H1 (cell line): Measurements from ENCODE around the gene REELD1. TPM values are rescaled to one million over a fixed set of nuclear protein-coding genes. Genes with fewer than 3 reads are reported as not detected.

Experiments
- CTCF ChIA-PET: fragments of 300-600 bp; sonication (Branson Sonifier 250); formaldehyde crosslinking; loops from one replicate; lab custom pipeline; 2021; ENCODE audit not compliant: partially characterized antibody; lab: Charles Lee
- POLR2A ChIA-PET: fragments of 300-600 bp; sonication (Branson Sonifier 250); formaldehyde crosslinking; loops from one replicate; lab custom pipeline; 2021; ENCODE audit warnings: inconsistent platforms; ENCODE audit not compliant: partially characterized antibody; lab: Charles Lee
- DNase-seq, 2 experiments: peaks; one replicate each; pipeline versions ENCODE4 v3.0.0 to v3.0.0-alpha.2; 2010 to 2022; ENCODE audit warnings: low spot score in 2 of 2, low read depth in 1 of 2, mixed read lengths in 1 of 2
- FAIRE-seq: peaks from 2 replicates; lab custom pipeline; 2011; peaks lifted over from hg19 to GRCh38; lab: Jason Lieb, UNC
- H2AFZ ChIP-seq: 2 replicates; pipeline ENCODE4 v1.8.1; 2012; ENCODE audit warnings: low read length, inconsistent platforms
- H2AK5ac ChIP-seq: 2 replicates; pipeline ENCODE4 v1.6.1; 2013; ENCODE audit warnings: low read depth, low read length
- H2BK120ac ChIP-seq: replicated peaks from 2 replicates; pipeline ENCODE3; 2013; ENCODE audit warnings: low read depth, low read length, inconsistent platforms
- H2BK12ac ChIP-seq: 2 replicates; pipeline ENCODE4 v1.6.1; 2013; ENCODE audit warnings: low read depth, low read length
- H2BK15ac ChIP-seq: 2 replicates; pipeline ENCODE4 v1.6.1; 2013; ENCODE audit warnings: low read length
- H2BK20ac ChIP-seq: 2 replicates; pipeline ENCODE4 v1.6.1; 2013; ENCODE audit warnings: low read length
- H2BK5ac ChIP-seq: 2 replicates; pipeline ENCODE4 v1.6.1; 2013; ENCODE audit warnings: low read depth, low read length
- H3K14ac ChIP-seq: 2 replicates; pipeline ENCODE4 v1.6.1; 2013; ENCODE audit warnings: inconsistent platforms; ENCODE audit not compliant: insufficient read length
- H3K18ac ChIP-seq: 2 replicates; pipeline ENCODE4 v1.6.1; 2013; ENCODE audit warnings: low read length; ENCODE audit errors: extremely low read depth
- H3K23ac ChIP-seq: 2 replicates; pipeline ENCODE4 v1.6.1; 2013; ENCODE audit warnings: inconsistent platforms; ENCODE audit not compliant: insufficient read length
- H3K23me2 ChIP-seq: 2 replicates; pipeline ENCODE4 v1.6.1; 2013; ENCODE audit warnings: low read depth, low read length
- H3K27ac ChIP-seq: 2 replicates; pipeline ENCODE4 v1.6.1; 2011; ENCODE audit warnings: low read depth, low read length, inconsistent platforms
- H3K27me3 ChIP-seq, 4 experiments: replicated peaks in 1 of 4; 1 replicate in 1 of 4; 2 replicates in 3 of 4; pipeline versions ENCODE4 v1.6.1 to v1.8.1; 2011 to 2013; ENCODE audit warnings: low read length in 3 of 4, mild to moderate bottlenecking in 3 of 4, inconsistent platforms in 2 of 4, mixed read lengths in 2 of 4, moderate library complexity in 1 of 4; ENCODE audit not compliant: control insufficient read depth in 3 of 4, insufficient read depth in 3 of 4; ENCODE audit errors: extremely low read depth in 1 of 4
- H3K36me3 ChIP-seq, 4 experiments: 2 replicates each; pipeline versions ENCODE4 v1.6.1 to v1.8.1; 2011 to 2013; ENCODE audit warnings: mild to moderate bottlenecking in 4 of 4, low read length in 3 of 4, moderate library complexity in 2 of 4, control low read depth in 1 of 4, inconsistent platforms in 1 of 4; ENCODE audit not compliant: insufficient read depth in 4 of 4, control insufficient read depth in 2 of 4
- H3K4ac ChIP-seq: replicated peaks from 2 replicates; pipeline ENCODE3; 2013; ENCODE audit warnings: low read length, low read depth, mixed read lengths, inconsistent platforms; ENCODE audit not compliant: insufficient read length
- H3K4me1 ChIP-seq, 4 experiments: replicated peaks in 1 of 4; 1 replicate in 1 of 4; 2 replicates in 3 of 4; pipeline versions ENCODE4 v1.6.1 to v1.8.1; 2011 to 2013; ENCODE audit warnings: low read length in 3 of 4, inconsistent platforms in 2 of 4, mixed read lengths in 1 of 4; ENCODE audit not compliant: insufficient read depth in 4 of 4, control insufficient read depth in 3 of 4
- H3K4me2 ChIP-seq, 2 experiments: 2 replicates each; pipeline versions ENCODE4 v1.6.1 to v1.8.1; 2011 to 2013; ENCODE audit warnings: low read depth in 2 of 2, low read length in 2 of 2, control low read depth in 1 of 2, inconsistent platforms in 1 of 2, mild to moderate bottlenecking in 1 of 2; ENCODE audit not compliant: insufficient read depth in 1 of 2
- H3K4me3 ChIP-seq, 4 experiments: fragments of 200-600, 300-600 bp in 1 of 4; sonication (generic), shearing (Covaris generic), sonication (Bioruptor Twin) in 1 of 4; 2 replicates each; pipeline versions ENCODE4 v1.5.1 to v1.8.1; 2011 to 2016; ENCODE audit warnings: low read length in 4 of 4, low read depth in 3 of 4, control low read depth in 2 of 4, inconsistent platforms in 2 of 4, mild to moderate bottlenecking in 2 of 4, mixed read lengths in 1 of 4, moderate library complexity in 1 of 4; ENCODE audit not compliant: insufficient read depth in 2 of 4; ENCODE audit errors: extremely low read depth in 1 of 4
- H3K56ac ChIP-seq: replicated peaks from 2 replicates; pipeline ENCODE3; 2013; ENCODE audit warnings: low read depth, mild to moderate bottlenecking, mixed read lengths, low read length, inconsistent platforms; ENCODE audit not compliant: insufficient read length
- H3K79me1 ChIP-seq: 2 replicates; pipeline ENCODE4 v1.6.1; 2013; ENCODE audit warnings: low read depth, low read length, control low read depth
- H3K79me2 ChIP-seq, 2 experiments: 2 replicates each; pipeline versions ENCODE4 v1.6.1 to v1.8.1; 2012 to 2013; ENCODE audit warnings: low read length in 2 of 2, mild to moderate bottlenecking in 2 of 2, inconsistent platforms in 1 of 2; ENCODE audit not compliant: insufficient read depth in 2 of 2, control insufficient read depth in 1 of 2
- H3K9ac ChIP-seq, 4 experiments: replicated peaks in 1 of 4; 1 replicate in 1 of 4; 2 replicates in 3 of 4; pipeline versions ENCODE4 v1.6.1 to v1.8.1; 2011 to 2013; ENCODE audit warnings: low read depth in 3 of 4, low read length in 3 of 4, control low read depth in 2 of 4, mild to moderate bottlenecking in 2 of 4, moderate library complexity in 2 of 4, inconsistent platforms in 1 of 4; ENCODE audit errors: extremely low read depth in 1 of 4
- H3K9me3 ChIP-seq, 2 experiments: 2 replicates each; pipeline versions ENCODE4 v1.6.1 to v1.8.1; 2012 to 2013; ENCODE audit warnings: mild to moderate bottlenecking in 2 of 2, moderate library complexity in 2 of 2, control low read depth in 1 of 2, inconsistent platforms in 1 of 2, low read depth in 1 of 2, low read length in 1 of 2, mixed read lengths in 1 of 2; ENCODE audit not compliant: insufficient read depth in 2 of 2
- H4K20me1 ChIP-seq, 2 experiments: replicated peaks in 1 of 2; 2 replicates each; pipeline versions ENCODE3 to v1.8.1; 2011 to 2013; ENCODE audit warnings: inconsistent platforms in 2 of 2, low read length in 2 of 2, mild to moderate bottlenecking in 1 of 2; ENCODE audit not compliant: insufficient read depth in 2 of 2, control insufficient read depth in 1 of 2
- H4K5ac ChIP-seq: 2 replicates; pipeline ENCODE4 v1.6.1; 2013; ENCODE audit warnings: low read length, low read depth, mixed read lengths, inconsistent platforms; ENCODE audit not compliant: insufficient read length
- H4K8ac ChIP-seq: 2 replicates; pipeline ENCODE4 v1.8.0; 2013; ENCODE audit warnings: mild to moderate bottlenecking, moderate library complexity, low read length, inconsistent platforms; ENCODE audit not compliant: insufficient read depth; ENCODE audit errors: extremely low read depth
- H4K91ac ChIP-seq: replicated peaks from 2 replicates; pipeline ENCODE3; 2013; ENCODE audit warnings: low read length, mixed read lengths, inconsistent platforms; ENCODE audit not compliant: insufficient read length
- BACH1 ChIP-seq: IDR thresholded peaks from 2 replicates; pipeline ENCODE4 v1.6.1; 2012; ENCODE audit warnings: low read length, improper control_type of control experiment
- CEBPB ChIP-seq: IDR thresholded peaks from 2 replicates; pipeline ENCODE4 v1.6.1; 2012; ENCODE audit warnings: low read depth, low read length
- KDM5A ChIP-seq: fragments of 200-600 bp; IDR thresholded peaks from 2 replicates; pipeline ENCODE4 v1.7.1; 2012; ENCODE audit warnings: mild to moderate bottlenecking, low read length, inconsistent platforms, mixed read lengths
- SP4 ChIP-seq: IDR thresholded peaks from 2 replicates; pipeline ENCODE4 v1.6.1; 2012; ENCODE audit warnings: low read length, inconsistent platforms
- SUZ12 ChIP-seq: fragments of 200-600 bp; sonication (generic); IDR thresholded peaks from 2 replicates; pipeline ENCODE4 v1.6.1; 2012; ENCODE audit warnings: mild to moderate bottlenecking, inconsistent platforms, low read length, moderate library complexity, mixed read lengths
- TAF1 ChIP-seq: IDR thresholded peaks from 2 replicates; pipeline ENCODE4 v1.6.1; 2011; ENCODE audit warnings: mild to moderate bottlenecking, low read depth, low read length
- TAF7 ChIP-seq: optimal IDR thresholded peaks from 2 replicates; pipeline ENCODE3; 2011; ENCODE audit warnings: low read depth, mild to moderate bottlenecking, inconsistent platforms, low read length, moderate library complexity, borderline replicate concordance
- USF2 ChIP-seq: IDR thresholded peaks from 2 replicates; pipeline ENCODE4 v1.6.1; 2011; ENCODE audit warnings: low read length, improper control_type of control experiment
- WGBS, 2 experiments: shearing (Covaris generic) in 1 of 2; methylation state at CpG; one replicate each; pipeline versions ENCODE4 v1.1.6 to v1.1.7; 2013 to 2015; ENCODE audit warnings: low lambda C conversion rate in 2 of 2, mixed read lengths in 2 of 2, inconsistent platforms in 1 of 2, low coverage in 1 of 2, missing lambda C conversion rate in 1 of 2; ENCODE audit not compliant: insufficient replicate concordance in 2 of 2, insufficient coverage in 1 of 2, insufficient read length in 1 of 2; ENCODE audit errors: extremely low coverage in 1 of 2, missing lambda C conversion rate in 1 of 2; 5-methylcytosine and 5-hydroxymethylcytosine counted together
- polyA plus RNA-seq, 7 experiments: library from polyadenylated mRNA; depleted of rRNA in 3 of 7; stranded (reverse) in 5 of 7; unstranded in 2 of 7; fragments of >200 nt in 5 of 7; fragments of 200-250 nt in 2 of 7; gene quantifications; 1 replicate in 5 of 7; 2 replicates in 1 of 7; 4 replicates in 1 of 7; pipeline versions ENCODE4 v1.2.1 to v1.2.3, GENCODE V29; 2011 to 2013; ENCODE audit warnings: missing spikeins in 2 of 7, mixed read lengths in 2 of 7
- total RNA-seq: library from RNA; stranded (reverse); fragmentation: NEBNext Ultra II Directional; extraction: Animal tissue kit (Norgen Biotek cat#: 25700); gene quantifications from 2 replicates; pipeline ENCODE4 v1.2.1, GENCODE V29; 2021
- TF ChIP-seq, protein P1 (sequence below), 3 experiments: IDR thresholded peaks; 1 replicate in 2 of 3; 2 replicates in 1 of 3; pipeline versions ENCODE4 v1.5.1 to v1.6.1; 2011; ENCODE audit warnings: low read length in 3 of 3, mild to moderate bottlenecking in 3 of 3, inconsistent platforms in 2 of 3, low read depth in 1 of 3, moderate library complexity in 1 of 3; ENCODE audit not compliant: insufficient read depth in 1 of 3; ENCODE audit errors: control extremely low read depth in 1 of 3

REELD1 gene
- total and polyA plus RNA-seq, 2 of the 8 experiments (the other 6 are each of a cell fraction or from before 2014, with no cell fraction given): 0.03 TPM; not detected in 1

GRCh38 chr4:146222313-146222712, 8.0 kb downstream of the REELD1 start:
- Histone ChIP-seq H4K5ac (no peak overlapping the region), H2BK20ac (no peak overlapping the region), H4K20me1 (no peaks in the 10 kb centered on the region), H3K14ac (no peak overlapping the region), H3K9ac (no peak overlapping the region), H3K9me3 (no peaks in the 10 kb centered on the region), H3K4me2 (no peak overlapping the region), H3K23ac (no peak overlapping the region), H3K27me3 (no peaks in the 10 kb centered on the region), H2AK5ac (no peak overlapping the region), H4K91ac (no peak overlapping the region), H3K18ac (no peak overlapping the region), H3K23me2 (no peaks in the 10 kb centered on the region), H3K4me3 (no peak overlapping the region), H2BK120ac (no peak overlapping the region), H3K27ac (no peak overlapping the region), H3K4me1 (no peaks in the 10 kb centered on the region), H3K79me1 (no peaks in the 10 kb centered on the region), H3K36me3 (no peaks in the 10 kb centered on the region), H4K8ac (no peak overlapping the region), H2BK12ac (no peak overlapping the region), H3K79me2 (no peaks in the 10 kb centered on the region), H3K56ac (no peak overlapping the region), H2BK15ac (no peak overlapping the region), H2AFZ (no peak overlapping the region), H2BK5ac (no peak overlapping the region), H3K4ac (no peak overlapping the region)
- FAIRE-seq: no peak
- CTCF ChIA-PET: interaction anchor here (0.9 to 1.0 kb wide), 2 partner anchors 9 to 21 kb away, joined by 3 to 4 read pairs; no protein-coding TSS in a partner anchor
- POLR2A ChIA-PET: no interaction called here
- 90% methylated on average over 8 of the region's 8 CpGs; no CpG with 5 or more reads in 1 of the 2 experiments for WGBS, 2 experiments
- no peak for DNase-seq
- TF ChIP-seq TAF7: no peak
- no peak for TF ChIP-seq USF2
- TF ChIP-seq TAF1: no peak
- TF ChIP-seq, protein P1, sequence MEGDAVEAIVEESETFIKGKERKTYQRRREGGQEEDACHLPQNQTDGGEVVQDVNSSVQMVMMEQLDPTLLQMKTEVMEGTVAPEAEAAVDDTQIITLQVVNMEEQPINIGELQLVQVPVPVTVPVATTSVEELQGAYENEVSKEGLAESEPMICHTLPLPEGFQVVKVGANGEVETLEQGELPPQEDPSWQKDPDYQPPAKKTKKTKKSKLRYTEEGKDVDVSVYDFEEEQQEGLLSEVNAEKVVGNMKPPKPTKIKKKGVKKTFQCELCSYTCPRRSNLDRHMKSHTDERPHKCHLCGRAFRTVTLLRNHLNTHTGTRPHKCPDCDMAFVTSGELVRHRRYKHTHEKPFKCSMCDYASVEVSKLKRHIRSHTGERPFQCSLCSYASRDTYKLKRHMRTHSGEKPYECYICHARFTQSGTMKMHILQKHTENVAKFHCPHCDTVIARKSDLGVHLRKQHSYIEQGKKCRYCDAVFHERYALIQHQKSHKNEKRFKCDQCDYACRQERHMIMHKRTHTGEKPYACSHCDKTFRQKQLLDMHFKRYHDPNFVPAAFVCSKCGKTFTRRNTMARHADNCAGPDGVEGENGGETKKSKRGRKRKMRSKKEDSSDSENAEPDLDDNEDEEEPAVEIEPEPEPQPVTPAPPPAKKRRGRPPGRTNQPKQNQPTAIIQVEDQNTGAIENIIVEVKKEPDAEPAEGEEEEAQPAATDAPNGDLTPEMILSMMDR (IDR thresholded peaks at IDR 0.05; ENCODE audit: control extremely low read depth in 1 of 3, insufficient read depth in 1 of 3, low read depth in 1 of 3, low read length in 3 of 3): no peak
- TF ChIP-seq KDM5A: no peak
- no peak for TF ChIP-seq BACH1
- TF ChIP-seq SP4: no peak
- no peak for TF ChIP-seq CEBPB
- no peak for TF ChIP-seq SUZ12
